Neural progenitor cell (in vitro differentiated cells): ENCODE results near the gene GMDS.

Source experiments
- CTCF ChIP-seq: fragments of 200-600 bp; sonication (generic); IDR thresholded peaks from 2 replicates; pipeline ENCODE4 v1.5.1; 2017; ENCODE audit warnings: antibody characterized with exemption, mild to moderate bottlenecking
- EZH2 ChIP-seq: fragments of 200-600 bp; sonication (generic); IDR thresholded peaks from 2 replicates; pipeline ENCODE4 v1.6.1; 2017; ENCODE audit warnings: antibody characterized with exemption, mild to moderate bottlenecking, moderate library complexity

GRCh38 chr6:2132916-2133315, 112.5 kb downstream of the GMDS start:
- TF ChIP-seq EZH2 = no peak
- TF ChIP-seq CTCF = no peak
